Endodermal cell (in vitro differentiated cells): ENCODE data around the gene DPF3. TPM values are rescaled to one million over a fixed set of nuclear protein-coding genes. Genes with fewer than 3 reads are reported as not detected.

Source experiments
- DNase-seq: peaks from one replicate; pipeline ENCODE4 v3.0.0-alpha.2; 2017
- H3K27ac ChIP-seq: 2 replicates; pipeline ENCODE4 v1.5.1; 2013; ENCODE audit warnings: mild to moderate bottlenecking, low read depth, low read length, moderate library complexity
- H3K27me3 ChIP-seq: 2 replicates; pipeline ENCODE4 v1.6.1; 2013; ENCODE audit warnings: mild to moderate bottlenecking, low read length, moderate library complexity; ENCODE audit not compliant: insufficient read depth, control insufficient read depth, poor library complexity, severe bottlenecking
- H3K36me3 ChIP-seq: 2 replicates; pipeline ENCODE4 v1.7.0; 2013; ENCODE audit warnings: mild to moderate bottlenecking, low read length, moderate library complexity; ENCODE audit not compliant: control insufficient read depth, insufficient read depth
- H3K4me1 ChIP-seq: one replicate; pipeline ENCODE4 v1.7.0; 2013; ENCODE audit warnings: low read length; ENCODE audit not compliant: control insufficient read depth, insufficient read depth
- H3K4me3 ChIP-seq: 2 replicates; pipeline ENCODE4 v1.5.1; 2013; ENCODE audit warnings: mild to moderate bottlenecking, low read length, moderate library complexity
- H3K9ac ChIP-seq: 2 replicates; pipeline ENCODE4 v1.6.1; 2013; ENCODE audit warnings: mild to moderate bottlenecking, low read length, moderate library complexity; ENCODE audit not compliant: poor library complexity, severe bottlenecking; ENCODE audit errors: extremely low read depth
- H3K9me3 ChIP-seq: 2 replicates; pipeline ENCODE4 v1.6.1; 2013; ENCODE audit warnings: mild to moderate bottlenecking, low read length, moderate library complexity; ENCODE audit not compliant: control insufficient read depth
- H3K27ac Mint-ChIP-seq: 2 replicates; pipeline ENCODE4 v1.8.0; 2020; ENCODE audit warnings: mixed read lengths
- H3K27me3 Mint-ChIP-seq: 2 replicates; pipeline ENCODE4 v1.8.0; 2021; ENCODE audit warnings: mild to moderate bottlenecking, mixed read lengths; ENCODE audit not compliant: insufficient read depth
- H3K36me3 Mint-ChIP-seq: 2 replicates; pipeline ENCODE4 v1.8.0; 2020; ENCODE audit warnings: low read depth, mixed read lengths
- H3K4me1 Mint-ChIP-seq: 2 replicates; pipeline ENCODE4 v1.8.0; 2020; ENCODE audit warnings: mixed read lengths
- H3K4me3 Mint-ChIP-seq: 2 replicates; pipeline ENCODE4 v1.8.0; 2020; ENCODE audit warnings: mild to moderate bottlenecking, moderate library complexity, mixed read lengths
- H3K9me3 Mint-ChIP-seq: 2 replicates; pipeline ENCODE4 v1.8.0; 2020; ENCODE audit warnings: mild to moderate bottlenecking, mixed read lengths
- CTCF ChIP-seq: fragments of 200-600 bp; sonication (generic); conservative IDR thresholded peaks from 2 replicates; pipeline ENCODE4 v1.5.0; 2021; ENCODE audit warnings: antibody characterized with exemption, mild to moderate bottlenecking
- WGBS, 2 experiments: methylation state at CpG; one replicate each; pipeline versions ENCODE4 v1.1.5 to v1.1.7; 2013; ENCODE audit warnings: missing lambda C conversion rate in 2 of 2, mixed read lengths in 1 of 2; ENCODE audit not compliant: insufficient coverage in 1 of 2, insufficient read length in 1 of 2; 5-methylcytosine and 5-hydroxymethylcytosine counted together
- total RNA-seq, 2 donors: library from RNA; stranded (reverse); fragmentation: NEBNext Ultra II Directional in 1 of 2; extraction: Animal tissue kit (Norgen Biotek cat#: 25700) in 1 of 2; gene quantifications; 2 replicates in 1 of 2; 3 replicates in 1 of 2; pipeline ENCODE4 v1.2.1, GENCODE V29; 2021

DPF3 gene
- total RNA-seq, 2 donors from 2014 or later: not detected

- Mint-ChIP-seq H3K9me3 (no peaks in the 10 kb centered on the region), H3K4me3 (no peak overlapping the region), H3K36me3 (no peaks in the 10 kb centered on the region), H3K27me3 (peaks cover 2% of the 10 kb centered on the region), H3K4me1 (peaks cover 20% of the 10 kb centered on the region), H3K27ac (no peak overlapping the region)
- H3K36me3 ChIP-seq: no peaks in the 10 kb centered on the region
- H3K9ac ChIP-seq: no peak overlapping the region
- TF ChIP-seq CTCF: no peak
- H3K4me3 ChIP-seq: no peak overlapping the region
- no peaks in the 10 kb centered on the region for H3K9me3 ChIP-seq
- DNase-seq: no peak
- H3K4me1 ChIP-seq: peaks cover 3% of the 10 kb centered on the region
- no peak overlapping the region for H3K27ac ChIP-seq
- 76% methylated on average over 1 of the region's 1 CpG; no CpG with 5 or more reads in 1 of the 2 experiments for WGBS, 2 experiments
- no peaks in the 10 kb centered on the region for H3K27me3 ChIP-seq
Measured at GRCh38 chr14:72906879-72907278, 13.0 kb upstream of the DPF3 start.

- no peak overlapping the region for H3K4me3 Mint-ChIP-seq
- no peak overlapping the region for H3K27ac Mint-ChIP-seq
- WGBS, 2 experiments: 55 to 79% methylated on average over 2 to 3 of the region's 3 CpGs
- TF ChIP-seq CTCF: no peak
- H3K9me3 Mint-ChIP-seq: no peaks in the 10 kb centered on the region
- Histone ChIP-seq H3K9ac (no peak overlapping the region), H3K27ac (no peak overlapping the region), H3K4me1 (peaks cover 3% of the 10 kb centered on the region), H3K27me3 (no peaks in the 10 kb centered on the region), H3K9me3 (no peaks in the 10 kb centered on the region), H3K4me3 (no peak overlapping the region), H3K36me3 (no peaks in the 10 kb centered on the region)
- DNase-seq: no peak
- H3K36me3 Mint-ChIP-seq: no peaks in the 10 kb centered on the region
- peaks cover 2% of the 10 kb centered on the region for H3K27me3 Mint-ChIP-seq
- H3K4me1 Mint-ChIP-seq: peaks cover 20% of the 10 kb centered on the region
Measured at GRCh38 chr14:72906316-72906715, 12.4 kb upstream of the DPF3 start.

GRCh38 chr14:72904840-72905561 lies 11.1 kb upstream of the DPF3 start:
- WGBS, 2 experiments: 31 to 32% methylated on average over 5 of the region's 5 CpGs
- Histone ChIP-seq H3K9me3 (no peaks in the 10 kb centered on the region), H3K9ac (no peak overlapping the region), H3K4me1 (peaks cover 3% of the 10 kb centered on the region), H3K27me3 (peaks cover 7% of the 10 kb centered on the region), H3K27ac (no peak overlapping the region), H3K4me3 (no peak overlapping the region), H3K36me3 (no peaks in the 10 kb centered on the region)
- peak; percentile 83 for DNase-seq
- no peaks in the 10 kb centered on the region for H3K36me3 Mint-ChIP-seq
- H3K4me1 Mint-ChIP-seq: peaks cover 20% of the 10 kb centered on the region
- TF ChIP-seq CTCF: peak; percentile 97
- H3K27ac Mint-ChIP-seq: no peak overlapping the region
- no peak overlapping the region for H3K4me3 Mint-ChIP-seq
- no peaks in the 10 kb centered on the region for H3K9me3 Mint-ChIP-seq
- peaks cover 2% of the 10 kb centered on the region for H3K27me3 Mint-ChIP-seq
